HG03097 (cell line): ENCODE data around the gene MTFR2.

Experiments
- ATAC-seq: cut with Tn5 transposase; IDR thresholded peaks from one replicate; pipeline ENCODE4 v1.9.1; 2021; ENCODE audit not compliant: unreplicated experiment, low FRiP score

Gene MTFR2

DNA sequence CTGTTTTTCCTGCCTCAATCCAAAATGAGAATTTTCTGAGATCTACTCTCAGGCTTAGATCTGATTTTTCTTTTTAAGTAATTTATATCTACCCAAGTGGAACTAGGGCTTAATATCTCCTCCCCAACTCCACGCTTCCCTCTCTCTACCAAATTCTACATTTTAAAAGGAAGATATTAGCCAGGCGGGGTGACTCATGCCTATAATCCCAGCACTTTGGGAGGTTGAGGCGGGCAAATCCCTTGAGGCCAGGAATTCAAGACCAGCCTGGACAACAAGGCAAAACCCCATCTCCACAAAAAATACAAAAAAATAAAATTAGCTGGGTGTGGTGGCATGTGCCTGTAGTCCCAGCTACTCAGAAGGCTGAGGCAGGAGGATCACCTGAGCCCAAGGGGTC is 61.0 kb downstream of the MTFR2 start:
- no peak for ATAC-seq

DNA sequence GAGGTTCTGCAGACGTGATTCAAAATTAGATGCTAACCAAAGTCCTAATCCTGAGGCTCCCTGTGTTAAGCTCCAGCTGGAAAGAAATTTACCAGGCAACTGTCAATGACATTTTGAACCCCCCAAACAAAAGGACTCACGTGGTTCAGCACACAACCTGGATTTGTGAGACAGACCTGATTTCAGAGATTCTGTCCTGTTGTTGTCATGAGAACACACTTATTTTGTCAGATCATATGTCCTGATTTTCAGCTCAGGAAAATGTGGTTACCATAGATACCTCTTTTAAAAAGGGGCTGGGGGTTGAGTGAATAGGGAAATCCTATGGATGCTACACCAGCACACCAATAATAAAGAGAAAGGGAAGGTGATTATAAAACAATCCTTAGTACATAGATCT is 61.6 kb downstream of the MTFR2 start:
- ATAC-seq, result no peak

GRCh38 chr6:136186363-136186762 is 63.7 kb downstream of the MTFR2 start:
- ATAC-seq, result no peak

DNA sequence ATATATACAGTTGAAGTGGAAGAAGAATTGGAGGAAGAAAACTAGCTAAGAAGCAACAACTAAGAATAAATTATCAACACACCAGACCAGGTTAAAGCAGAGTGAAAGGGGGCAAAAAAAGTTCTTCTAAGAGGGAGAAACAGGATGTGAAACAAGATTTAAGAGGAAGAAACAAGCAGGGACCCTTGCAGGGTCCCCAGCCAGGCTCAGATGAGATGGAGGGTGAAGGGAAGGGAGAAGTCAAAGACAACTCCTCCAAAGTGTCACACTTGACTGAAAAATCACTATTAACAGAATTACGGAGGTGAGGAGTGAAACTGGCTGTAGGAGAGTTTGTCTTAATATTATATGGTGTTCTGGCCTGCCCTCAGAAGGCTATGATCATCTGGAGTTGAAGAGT is 65.4 kb downstream of the MTFR2 start:
- no peak for ATAC-seq

- no peak for ATAC-seq
Observed at GRCh38 chr6:136181861-136182260, 68.2 kb downstream of the MTFR2 start.

DNA sequence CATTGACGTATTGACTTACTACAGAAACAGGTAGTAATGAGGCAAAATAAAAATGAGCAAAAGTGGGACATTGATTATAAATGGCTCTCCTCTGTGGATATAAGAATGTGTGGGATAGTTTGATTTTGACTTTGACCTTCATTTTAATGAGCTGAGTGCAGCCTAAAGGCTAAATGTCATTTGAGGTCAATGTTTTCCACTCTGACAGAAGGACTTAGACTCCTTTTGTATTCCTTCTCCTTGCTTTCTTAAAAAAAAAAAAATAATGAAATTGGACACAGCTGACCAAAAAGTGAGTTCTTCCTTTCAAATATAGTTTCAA is 68.6 kb downstream of the MTFR2 start:
- ATAC-seq, result no peak
